Cerebellar nuclear complex (tissue), 1 donor: ENCODE measurements around the gene DIDO1.

ENCODE experiments used
- DNase-seq, 2 experiments: peaks; one replicate each; lab custom pipeline; 2025; lab: John Stamatoyannopoulos, UW

DIDO1 gene

DNA sequence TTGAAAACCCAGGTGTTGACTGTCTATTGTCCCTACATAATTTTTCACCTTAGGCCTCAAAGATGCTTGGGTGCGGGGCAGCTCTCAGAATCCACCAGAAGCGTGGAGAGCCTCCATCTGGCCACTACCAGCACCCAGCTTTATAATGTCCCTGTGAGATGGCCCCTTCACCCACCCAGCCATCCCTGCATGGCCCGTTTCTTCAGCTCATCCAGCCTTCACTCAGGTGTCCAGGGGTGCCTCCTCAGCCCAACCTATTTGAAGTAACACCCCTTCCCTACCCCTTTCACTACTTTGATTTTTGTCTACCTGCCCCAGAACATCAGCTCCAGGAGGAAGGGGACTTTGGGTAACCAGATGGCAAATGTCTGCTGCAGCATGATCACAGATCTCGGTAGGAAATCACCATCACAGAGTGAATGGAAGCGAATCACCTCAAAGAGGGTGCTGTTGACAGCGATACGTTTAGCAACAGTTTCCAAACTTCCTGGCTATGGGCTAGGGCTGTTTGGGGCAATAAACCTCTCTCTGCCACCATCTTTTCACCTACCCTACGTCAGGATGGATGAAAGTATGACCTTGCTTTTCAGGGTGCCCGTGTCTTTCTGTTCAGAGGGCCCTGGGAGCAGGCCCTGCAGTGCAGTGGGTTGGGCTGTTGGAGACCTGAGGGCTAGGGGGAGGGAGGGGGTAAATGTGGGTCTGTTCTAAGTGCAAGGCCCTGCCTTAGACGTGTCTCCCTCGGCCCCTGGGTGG, 25.0 kb upstream of the DIDO1 start:
- DNase-seq, result no peak

DNA sequence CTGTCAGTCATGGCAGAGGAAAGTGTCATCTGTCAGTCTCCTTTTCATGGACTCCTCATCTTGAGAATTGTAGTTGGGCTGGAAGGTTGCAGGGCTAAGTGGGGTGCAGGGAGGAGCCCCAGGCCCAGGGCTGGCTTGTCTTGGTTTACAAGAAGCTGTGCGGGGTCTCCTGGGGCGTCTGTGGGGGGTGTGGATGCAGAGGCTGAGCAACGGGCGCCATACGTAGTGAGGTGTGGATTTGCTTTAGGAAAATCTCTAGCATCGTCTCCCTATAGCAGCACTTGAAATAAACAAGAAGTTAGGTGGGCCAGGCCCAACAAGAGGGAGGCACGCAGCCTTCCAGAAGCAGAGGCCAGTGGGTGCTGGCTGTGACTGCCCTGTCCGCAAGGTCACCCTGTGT, 24.4 kb upstream of the DIDO1 start:
- DNase-seq, result no peak

DNA sequence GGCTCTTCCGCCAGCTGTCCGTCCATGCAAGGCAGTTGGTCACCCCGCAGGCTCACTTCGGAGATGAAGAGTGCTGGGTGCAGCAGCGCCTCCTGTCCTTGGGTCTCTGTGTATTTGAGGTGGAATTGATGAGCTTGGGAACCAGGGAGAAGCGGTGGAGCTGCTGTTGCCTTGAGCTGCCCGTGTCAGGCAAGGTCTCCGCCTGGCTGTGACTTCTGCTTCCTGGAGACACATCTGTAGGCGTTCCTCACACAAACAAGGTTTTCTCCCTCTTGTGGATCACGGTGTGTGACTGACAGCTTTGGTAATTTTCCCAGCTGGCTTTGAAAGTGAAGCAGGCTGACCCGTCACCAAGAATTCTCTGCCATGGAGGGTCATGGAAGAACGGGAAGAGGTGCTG, 23.7 kb upstream of the DIDO1 start:
- DNase-seq, result no peak

DNA sequence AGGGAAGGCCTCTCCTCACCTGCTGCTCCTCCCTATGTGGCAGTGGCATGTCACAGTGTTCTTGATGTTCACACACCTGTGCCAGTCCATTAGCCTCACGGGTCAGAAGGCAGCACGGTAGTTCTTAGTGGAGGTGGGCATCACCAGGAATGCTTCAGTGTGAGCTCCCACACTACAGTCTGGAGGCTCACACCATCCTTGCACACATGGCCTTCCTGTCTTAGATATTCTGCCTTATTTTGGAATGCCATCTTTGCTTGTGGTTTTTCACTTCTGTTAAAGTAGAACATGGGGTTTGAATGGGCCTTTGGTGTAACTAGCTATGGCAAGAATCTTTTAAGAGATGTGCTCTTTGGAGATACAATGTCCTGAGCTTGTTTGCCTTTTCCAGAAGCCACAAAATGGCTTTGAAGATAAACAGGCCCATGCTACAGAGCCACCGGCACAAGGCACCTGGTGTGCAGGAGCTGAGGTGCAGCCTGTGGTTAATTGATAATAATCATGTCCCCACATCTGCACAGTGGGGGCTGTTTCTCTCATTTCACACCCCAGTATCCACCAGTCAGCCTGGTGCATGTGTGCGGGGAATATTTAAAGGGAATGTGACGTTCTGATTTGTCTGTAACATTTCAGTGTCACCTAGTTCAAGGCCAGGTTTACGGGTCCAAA, 23.0 kb upstream of the DIDO1 start:
- no peak for DNase-seq

DNA sequence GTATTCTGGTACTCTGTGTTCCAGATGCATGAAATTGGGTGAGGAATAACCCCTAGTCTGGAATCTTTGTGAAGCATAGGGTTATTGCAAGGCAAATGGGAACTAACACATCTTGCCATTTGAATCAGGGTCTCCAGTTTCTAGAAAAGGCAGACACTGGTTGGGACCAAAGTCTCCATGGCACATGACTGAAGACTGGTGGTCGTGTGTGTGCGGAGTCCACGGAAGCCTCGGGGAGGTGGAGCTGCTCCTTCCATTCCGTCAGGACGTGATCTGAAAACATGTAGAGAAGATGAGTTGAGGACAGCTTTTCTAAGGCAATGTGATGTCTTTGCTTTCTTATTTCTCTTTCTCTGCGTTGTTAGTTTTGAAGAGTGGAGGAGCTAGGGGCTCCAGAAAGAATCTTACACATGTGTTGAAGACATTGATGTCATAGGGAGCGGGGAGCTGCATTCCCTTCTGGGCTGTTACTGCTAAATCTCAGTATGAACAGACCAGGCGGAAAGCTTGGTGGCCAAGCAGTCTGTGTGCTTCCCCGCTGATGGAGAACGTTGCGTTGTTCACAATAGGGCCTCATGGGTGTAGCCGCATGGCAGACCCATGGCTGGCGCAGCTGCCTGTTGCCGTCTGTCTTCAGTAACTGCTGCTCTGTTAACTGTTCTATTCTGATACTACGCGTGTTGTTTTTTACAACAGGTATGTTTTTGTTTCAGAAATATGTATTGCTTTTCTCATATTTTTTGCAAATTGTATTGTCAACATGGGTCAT, 21.4 kb upstream of the DIDO1 start:
- DNase-seq, result no peak

DNA sequence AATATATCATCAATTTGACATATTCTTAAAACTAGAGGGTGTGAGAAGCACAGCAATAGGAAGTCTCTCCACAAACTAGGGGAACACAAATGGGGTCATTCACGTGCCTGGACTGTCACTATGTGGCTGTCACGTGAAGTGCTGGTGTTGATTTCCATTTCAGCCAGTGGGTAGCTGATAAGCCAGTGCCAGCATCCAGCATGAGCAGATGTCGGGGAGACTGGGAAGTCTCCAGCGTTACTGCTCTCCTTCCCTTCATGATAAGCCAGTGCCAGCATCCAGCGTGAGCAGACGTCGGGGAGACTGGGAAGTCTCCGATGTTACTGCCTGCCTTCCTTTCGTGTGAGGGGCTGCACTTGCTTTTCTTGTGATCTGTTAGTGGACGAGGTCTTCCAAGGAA, 20.6 kb upstream of the DIDO1 start:
- no peak for DNase-seq

DNA sequence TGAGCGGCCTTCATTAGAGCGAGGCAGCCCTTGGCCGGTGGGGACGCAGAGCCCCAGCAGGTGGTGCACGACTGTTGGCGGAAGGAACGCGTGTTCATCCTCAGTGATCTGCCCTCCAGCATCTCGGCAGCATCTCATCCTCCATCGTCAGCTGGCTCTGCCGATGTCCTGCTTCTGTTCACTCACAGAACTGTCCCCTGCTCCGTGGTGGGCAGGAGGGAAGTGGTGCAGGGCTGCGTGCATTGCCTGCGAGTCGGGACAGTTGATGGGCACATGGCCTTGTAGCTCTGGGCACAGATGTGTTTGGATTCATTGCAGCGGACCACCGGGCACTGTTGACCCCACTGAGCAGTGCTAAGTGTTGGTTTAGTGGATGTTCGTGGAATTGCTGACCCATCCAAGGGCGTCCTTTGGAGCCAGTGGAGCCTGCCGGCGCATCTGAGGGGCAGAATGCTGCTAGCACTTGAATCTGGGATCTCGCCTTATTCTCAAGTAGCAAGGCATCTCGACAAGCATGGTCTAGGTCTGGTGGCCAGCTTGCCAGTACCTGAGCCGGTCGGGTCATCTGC, 19.6 kb upstream of the DIDO1 start:
- no peak for DNase-seq

DNA sequence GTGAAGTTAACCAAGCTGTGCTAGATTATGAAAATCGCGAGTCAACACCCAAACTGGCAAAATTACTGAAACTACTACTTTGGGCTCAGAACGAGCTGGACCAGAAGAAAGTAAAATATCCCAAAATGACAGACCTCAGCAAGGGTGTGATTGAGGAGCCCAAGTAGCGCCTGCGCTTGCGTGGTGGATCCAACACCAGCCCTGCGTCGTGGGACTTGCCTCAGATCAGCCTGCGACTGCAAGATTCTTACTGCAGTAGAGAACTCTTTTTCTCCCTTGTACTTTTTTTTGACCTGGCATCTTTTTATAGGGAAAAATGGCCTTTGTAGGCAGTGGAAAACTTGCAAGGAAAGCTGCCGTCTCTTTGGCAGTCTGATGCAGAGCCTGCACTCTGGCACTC, 18.4 kb upstream of the DIDO1 start:
- DNase-seq, result no peak

DNA sequence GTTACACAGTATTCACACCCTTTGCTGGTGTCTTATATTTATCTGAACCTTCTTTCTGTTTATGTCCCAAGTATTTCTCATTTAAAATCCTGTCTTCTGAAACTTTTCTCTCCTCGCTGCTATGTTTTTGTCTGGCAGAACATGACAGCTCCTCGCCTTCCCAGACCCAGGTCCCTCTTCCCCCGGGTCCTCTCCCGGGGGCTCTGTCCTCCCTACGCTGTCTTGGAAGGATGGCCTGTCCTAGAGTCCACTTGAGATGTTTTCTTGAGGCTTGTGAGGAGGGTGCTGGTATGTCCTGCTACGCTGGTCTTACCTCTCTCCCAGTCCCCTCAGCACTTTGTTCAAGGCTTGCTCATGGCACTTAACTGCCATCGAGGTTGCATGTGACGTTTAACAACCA, 17.9 kb upstream of the DIDO1 start:
- DNase-seq, result no peak

DNA sequence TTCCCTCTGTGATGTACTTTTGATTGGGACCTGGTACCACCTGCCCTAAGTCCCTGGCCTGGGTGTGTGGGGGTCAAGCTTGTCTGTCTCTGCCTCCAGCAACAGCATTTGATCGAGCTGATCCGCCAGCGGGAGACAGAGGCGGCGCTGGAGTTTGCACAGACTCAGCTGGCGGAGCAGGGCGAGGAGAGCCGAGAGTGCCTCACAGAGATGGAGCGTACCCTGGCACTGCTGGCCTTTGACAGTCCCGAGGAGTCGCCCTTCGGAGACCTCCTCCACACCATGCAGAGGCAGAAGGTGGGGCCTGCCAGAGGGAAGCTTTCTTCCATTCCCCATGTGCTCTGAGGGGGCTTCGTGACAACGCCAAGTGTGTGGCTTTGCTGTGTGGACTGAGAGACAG, 17.1 kb upstream of the DIDO1 start:
- DNase-seq, result no peak

DNA sequence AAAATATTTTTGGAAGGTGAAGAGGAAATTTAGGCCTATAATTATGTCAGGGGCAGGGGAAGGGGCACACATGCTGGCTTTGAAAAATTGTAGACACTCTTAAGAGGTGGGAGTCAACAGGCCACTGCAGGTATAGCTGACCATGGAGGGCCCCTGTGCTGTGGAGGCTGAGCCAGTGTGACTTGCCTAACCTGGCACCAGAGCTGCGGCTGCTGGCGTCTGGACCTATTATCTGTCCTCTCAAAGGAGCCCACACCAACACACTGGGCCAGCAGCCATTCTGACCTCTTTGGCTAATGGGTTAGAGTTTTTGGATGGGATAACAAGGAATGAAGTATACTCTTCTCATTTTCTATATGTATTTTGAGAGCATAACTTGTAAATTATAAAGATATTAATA, 16.2 kb upstream of the DIDO1 start:
- DNase-seq, result no peak

DNA sequence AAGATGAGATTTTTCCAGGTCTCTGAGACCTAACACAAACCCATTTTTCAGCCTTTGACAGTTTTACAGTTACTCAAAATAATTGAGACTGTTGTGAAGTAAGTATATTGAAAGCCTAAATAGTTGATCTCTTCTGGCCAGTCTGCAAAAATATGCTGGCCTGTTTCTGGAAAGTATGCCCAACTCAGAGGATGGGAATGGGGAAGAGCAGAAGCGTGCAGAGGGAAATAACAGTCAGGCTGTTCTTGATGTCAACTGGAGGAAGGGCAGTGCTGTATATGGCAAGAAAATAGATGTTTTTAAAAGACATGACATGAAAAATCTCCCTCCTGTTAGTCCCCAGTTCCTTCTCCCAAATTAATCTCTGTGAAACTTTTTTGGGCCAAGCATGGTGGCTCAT, 15.5 kb upstream of the DIDO1 start:
- DNase-seq, result no peak

DNA sequence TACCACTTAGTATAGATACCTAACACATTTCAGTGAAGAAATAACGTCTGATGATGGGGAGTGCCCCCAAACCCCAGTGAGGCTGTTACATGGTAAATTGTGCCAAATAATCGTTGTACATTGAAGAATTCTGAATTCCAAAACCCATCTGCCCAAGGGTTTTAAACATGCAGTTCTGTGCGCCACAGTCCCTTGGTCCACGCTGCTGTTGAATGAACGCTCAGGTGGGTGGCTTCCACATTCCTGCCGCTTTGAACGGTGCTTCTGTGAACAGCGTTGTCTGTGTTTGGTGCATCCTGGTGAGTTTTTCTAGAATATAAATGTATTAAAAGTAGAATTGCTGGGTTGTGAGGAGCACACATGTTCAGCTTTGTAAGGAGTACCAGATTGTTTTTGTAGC, 14.6 kb upstream of the DIDO1 start:
- DNase-seq, result no peak

DNA sequence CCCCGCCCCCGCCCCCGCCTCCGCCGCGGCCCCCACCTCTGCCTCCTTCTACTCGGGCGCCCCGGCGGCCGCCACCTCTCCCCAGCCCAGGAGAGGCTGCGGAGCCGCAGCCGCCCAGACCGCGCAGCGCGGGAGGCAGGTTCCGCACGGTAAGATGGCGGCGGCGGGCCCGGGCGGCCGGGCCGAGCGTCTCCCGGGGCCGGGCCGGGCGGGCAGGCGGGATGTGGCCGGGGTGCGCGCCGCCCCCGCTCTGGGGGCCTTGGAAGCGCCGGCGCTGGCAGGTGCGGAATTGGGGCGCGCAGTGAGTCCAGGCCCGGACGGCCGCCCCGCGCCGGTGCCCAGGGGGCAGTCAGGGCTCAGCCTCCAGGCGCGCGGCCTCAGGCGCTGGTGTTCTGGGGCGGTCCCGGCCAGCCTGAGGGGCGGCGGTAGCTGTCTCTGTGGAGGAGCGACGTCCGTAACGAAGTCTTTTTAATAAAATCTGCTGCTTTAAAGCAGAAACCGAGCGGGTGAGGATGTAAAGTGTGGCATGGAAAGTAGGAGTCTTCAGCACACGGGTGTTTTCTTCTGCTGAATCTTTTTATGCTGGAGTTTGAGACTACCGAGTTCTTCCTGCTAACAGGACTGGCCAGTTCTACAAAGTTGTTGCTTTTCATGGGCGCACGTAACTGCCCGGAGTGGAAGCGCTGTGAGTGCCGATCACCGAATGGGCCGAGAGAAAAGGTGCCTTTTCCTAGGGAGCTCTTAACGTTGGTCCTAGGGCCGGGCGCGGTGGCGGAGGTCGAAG, 12.0 kb upstream of the DIDO1 start, which contains the start of gene GID8:
Gene GID8, plus strand, starts transcription at position 43 of the 784 bp plus-strand sequence. CDS start 3,356 bp downstream, outside the sequence.
- no peak for DNase-seq

DNA sequence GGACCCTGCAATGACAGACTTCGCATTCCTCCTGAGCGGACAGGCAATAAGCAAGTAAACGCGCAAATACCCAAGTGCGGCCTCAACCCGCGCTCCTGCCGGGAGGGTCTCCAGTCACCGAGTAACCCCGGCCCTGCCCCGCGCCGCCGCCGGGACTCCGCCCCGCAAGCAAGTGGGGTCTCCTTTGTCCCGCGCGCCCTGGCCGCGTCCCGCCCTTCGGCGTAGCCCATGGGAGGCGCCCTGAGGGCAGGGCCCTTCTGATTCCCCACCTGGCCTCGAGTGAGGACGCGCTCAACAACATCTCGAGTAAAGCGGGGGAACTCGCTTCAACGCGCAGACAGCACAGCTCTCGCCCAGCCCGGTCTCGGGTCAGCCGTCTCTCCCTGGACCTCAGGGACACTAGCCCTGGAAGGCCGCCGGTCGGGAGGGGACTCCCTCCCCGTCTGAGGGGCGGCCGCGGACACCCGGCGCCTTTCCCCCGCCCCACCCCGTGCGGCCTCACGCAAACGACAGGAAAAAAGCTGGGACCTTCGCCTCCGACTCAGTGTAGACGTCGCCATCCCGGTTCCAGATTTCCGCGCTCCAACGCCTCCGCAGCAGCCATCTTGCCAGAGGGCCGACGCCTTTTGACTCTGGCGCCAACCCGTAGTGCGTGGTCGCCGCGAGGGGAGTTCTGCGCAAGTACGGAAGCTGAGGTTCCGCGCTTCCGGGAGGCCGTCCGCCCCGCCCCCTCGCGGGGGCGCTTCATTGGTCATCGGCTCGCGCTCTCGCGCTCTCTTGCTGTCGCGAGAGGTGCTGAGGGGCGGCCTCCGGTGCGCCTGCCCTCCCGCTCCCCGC, 11.2 kb upstream of the DIDO1 start:
- peak; percentile 23 to 67 for DNase-seq

DNA sequence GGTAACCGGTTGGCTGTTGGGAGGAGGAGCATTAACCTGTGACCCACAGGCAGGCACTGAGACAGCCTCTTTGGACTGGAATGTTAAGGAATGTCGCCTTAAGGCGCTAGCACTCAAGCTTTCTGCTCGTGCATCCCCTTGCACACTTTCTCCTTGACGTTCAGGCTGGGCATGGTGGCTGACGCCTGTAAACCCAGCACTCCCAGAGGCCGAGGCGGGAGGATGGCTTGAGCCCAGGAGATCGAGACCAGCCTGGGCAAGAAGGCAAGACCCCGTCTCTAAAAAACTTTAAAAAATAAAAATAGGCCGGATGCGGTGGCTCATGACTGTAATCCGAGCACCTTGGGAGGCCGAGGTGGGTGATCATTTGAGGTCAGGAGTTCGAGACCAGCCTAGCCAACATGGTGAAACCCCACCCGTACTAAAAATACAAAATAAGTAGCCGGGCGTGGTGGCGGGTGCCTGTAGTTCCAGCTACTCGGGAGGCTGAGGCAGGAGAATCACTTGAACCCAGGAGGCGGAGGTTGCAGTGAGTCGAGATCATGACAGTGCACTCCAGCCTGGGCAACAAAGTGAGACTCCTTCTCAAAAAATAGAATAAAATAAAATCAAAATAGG, 9.8 kb upstream of the DIDO1 start:
- no peak for DNase-seq

DNA sequence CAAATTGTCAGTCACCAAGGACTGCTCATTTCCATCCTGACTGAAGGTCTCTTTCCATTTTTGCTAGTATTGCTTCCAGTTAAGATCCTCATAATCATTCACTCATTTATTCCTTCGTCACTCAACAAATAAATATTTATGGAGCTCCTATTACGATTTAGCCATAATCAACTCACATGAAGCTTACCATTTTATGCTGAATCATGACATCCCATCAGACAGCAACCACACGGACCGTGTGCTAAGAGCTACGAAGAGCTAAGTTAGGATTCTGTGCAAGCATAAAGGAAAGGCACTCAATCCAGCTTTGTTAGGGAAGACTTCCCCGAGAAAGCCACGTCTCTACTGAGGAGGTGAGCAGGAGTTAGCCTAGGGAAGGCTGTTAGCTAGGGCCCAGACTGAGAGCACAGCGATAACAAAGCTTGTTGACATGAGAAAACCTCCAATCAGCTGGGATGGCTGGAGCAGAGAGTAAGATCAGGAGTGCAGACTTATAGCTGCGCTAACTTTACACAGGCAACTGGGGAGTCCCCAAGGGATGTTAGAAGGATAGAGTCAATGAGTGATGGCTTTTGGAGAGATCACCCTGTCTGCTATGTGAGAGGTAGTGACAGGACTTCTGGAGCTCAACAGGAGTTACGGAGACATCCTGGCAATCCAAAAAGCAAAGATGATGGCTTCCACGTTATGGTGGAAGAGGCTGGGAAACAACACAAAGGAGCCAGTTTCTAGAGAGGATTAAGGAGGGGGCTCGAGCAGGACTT, 9.1 kb upstream of the DIDO1 start:
- no peak for DNase-seq

DNA sequence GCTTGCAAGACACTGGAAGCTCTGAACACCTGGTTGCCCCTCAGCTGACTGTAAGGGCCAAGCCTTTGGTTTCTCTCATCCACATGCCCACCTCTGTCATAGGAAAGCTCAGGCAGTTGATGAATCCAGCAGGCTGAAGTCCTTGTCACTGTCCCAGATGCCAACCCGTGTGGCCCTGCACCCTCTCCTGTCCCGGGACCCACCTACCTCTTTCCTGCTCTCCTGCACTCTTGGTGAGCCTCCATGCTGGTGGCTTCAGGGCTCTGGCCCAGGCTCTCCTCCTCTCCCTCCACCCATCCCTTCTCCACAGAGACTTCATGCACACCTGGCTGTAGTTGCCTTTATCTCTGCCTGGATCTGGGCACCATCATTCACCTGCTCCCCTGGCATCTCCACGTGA, 7.7 kb upstream of the DIDO1 start:
- no peak for DNase-seq

DNA sequence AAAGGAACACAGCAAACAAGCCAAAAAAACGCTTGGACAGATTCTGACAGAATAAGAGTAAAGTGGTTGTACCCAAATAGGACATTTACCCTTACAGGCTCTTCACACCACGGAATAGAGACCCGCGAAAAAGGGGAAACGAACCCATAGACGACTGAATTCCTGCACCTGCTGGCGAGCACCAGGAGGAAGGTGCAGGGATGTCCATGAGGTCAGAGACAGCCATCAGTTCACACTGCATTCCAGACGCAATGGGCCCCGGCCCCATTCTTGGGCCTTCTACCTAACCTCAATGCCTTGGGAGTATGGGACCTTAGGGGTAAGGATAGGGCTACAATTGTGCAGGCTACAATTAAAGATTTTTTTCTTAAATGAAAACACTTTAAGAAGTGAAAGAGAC, 5.2 kb upstream of the DIDO1 start:
- DNase-seq, result no peak

DNA sequence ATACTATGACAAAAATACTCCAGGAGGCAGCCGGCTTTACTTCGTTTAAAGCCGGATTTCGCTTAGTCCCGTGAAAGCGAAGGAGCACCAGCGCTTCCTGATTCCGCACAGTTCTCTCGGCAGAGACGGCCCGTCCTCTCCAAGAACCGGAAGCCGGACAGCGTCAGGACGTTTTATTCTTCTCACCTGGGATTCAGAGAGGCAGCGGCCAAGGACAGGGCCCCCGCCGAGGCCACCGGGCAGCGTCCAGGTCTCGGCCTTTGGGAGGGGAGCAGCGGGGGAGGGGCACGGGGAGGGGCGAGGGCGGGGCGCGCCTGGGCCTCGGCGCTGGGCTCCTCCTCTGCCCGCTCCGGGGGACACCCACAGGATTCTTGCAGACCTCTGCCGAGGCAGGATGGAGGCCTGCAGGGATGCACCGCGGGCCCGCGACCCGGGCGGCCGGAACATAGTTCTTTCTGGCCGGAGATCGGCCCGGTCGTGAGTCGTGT, 2.8 kb upstream of the DIDO1 start:
- no peak for DNase-seq
